MM.1S (cell line): ENCODE results near the gene CCNK.

ENCODE experiments used
- DNase-seq: peaks from one replicate; pipeline ENCODE4 v3.0.0-alpha.2; 2015
- H2AFZ ChIP-seq: fragments of 300-600 bp; sonication (generic); 2 replicates; pipeline ENCODE4 v1.6.0; 2016; ENCODE audit warnings: antibody characterized with exemption, low read length
- H3F3A ChIP-seq: fragments of 300-600 bp; sonication (generic); 2 replicates; pipeline ENCODE4 v1.6.1; 2016; ENCODE audit warnings: mild to moderate bottlenecking, antibody characterized with exemption, low read length, moderate library complexity, mixed read lengths; ENCODE audit not compliant: insufficient read depth
- H3K27ac ChIP-seq: fragments of 300-600 bp; sonication (generic); 2 replicates; pipeline ENCODE4 v1.5.1; 2016; ENCODE audit warnings: mild to moderate bottlenecking, low read length
- H3K27me3 ChIP-seq: fragments of 300-600 bp; sonication (generic); replicated peaks from 2 replicates; pipeline ENCODE4 v1.6.0; 2016; ENCODE audit warnings: low read length; ENCODE audit not compliant: insufficient read depth
- H3K36me3 ChIP-seq: fragments of 300-600 bp; sonication (generic); replicated peaks from 2 replicates; pipeline ENCODE4 v1.6.1; 2016; ENCODE audit warnings: mild to moderate bottlenecking, low read length, mixed read lengths; ENCODE audit not compliant: insufficient read depth
- H3K4me1 ChIP-seq: fragments of 300-600 bp; sonication (generic); 2 replicates; pipeline ENCODE4 v1.6.1; 2016; ENCODE audit warnings: low read length, mixed read lengths
- H3K4me2 ChIP-seq: fragments of 300-600 bp; sonication (generic); 2 replicates; pipeline ENCODE4 v1.6.0; 2016; ENCODE audit warnings: low read depth, low read length
- H3K4me3 ChIP-seq: fragments of 300-600 bp; sonication (generic); 2 replicates; pipeline ENCODE4 v1.5.1; 2016; ENCODE audit warnings: low read length, mixed read lengths
- H3K79me2 ChIP-seq: fragments of 300-600 bp; sonication (generic); 2 replicates; pipeline ENCODE4 v1.6.1; 2016; ENCODE audit warnings: mixed run types, low read length, mixed read lengths
- H3K9ac ChIP-seq: fragments of 300-600 bp; sonication (generic); 2 replicates; pipeline ENCODE4 v1.6.1; 2016; ENCODE audit warnings: low read length, mixed read lengths
- H3K9me2 ChIP-seq: fragments of 300-600 bp; sonication (generic); replicated peaks from 2 replicates; pipeline ENCODE4 v1.6.1; 2016; ENCODE audit warnings: mild to moderate bottlenecking, low read length, mixed read lengths; ENCODE audit not compliant: insufficient read depth
- H3K9me3 ChIP-seq: fragments of 300-600 bp; sonication (generic); replicated peaks from 2 replicates; pipeline ENCODE4 v1.6.1; 2016; ENCODE audit warnings: mild to moderate bottlenecking, low read length, mixed read lengths; ENCODE audit not compliant: insufficient read depth
- H4K20me1 ChIP-seq: fragments of 300-600 bp; sonication (generic); 2 replicates; pipeline ENCODE4 v1.6.1; 2016; ENCODE audit warnings: mild to moderate bottlenecking, low read length, moderate library complexity, mixed read lengths; ENCODE audit not compliant: insufficient read depth
- CTCF ChIP-seq: fragments of 300-600 bp; sonication (generic); IDR thresholded peaks from 2 replicates; pipeline ENCODE4 v1.5.1; 2016; ENCODE audit warnings: antibody characterized with exemption, low read length, mixed read lengths
- EZH2 ChIP-seq: fragments of 300-600 bp; sonication (generic); optimal IDR thresholded peaks from 2 replicates; pipeline ENCODE3; 2017; ENCODE audit warnings: low read depth, mild to moderate bottlenecking, antibody characterized with exemption, low read length, mixed read lengths
- EZH2phosphoT487 ChIP-seq: fragments of 300-600 bp; sonication (generic); IDR thresholded peaks from 2 replicates; pipeline ENCODE4 v1.6.1; 2018; ENCODE audit warnings: antibody characterized with exemption, low read length

Gene CCNK

GRCh38 chr14:99497894-99498293, 16.7 kb downstream of the CCNK start:
- Histone ChIP-seq H3K9me2 (no peaks in the 10 kb centered on the region), H4K20me1 (no peaks in the 10 kb centered on the region), H3K4me3 (no peak overlapping the region), H3K27ac (no peak overlapping the region), H3K4me1 (no peaks in the 10 kb centered on the region), H3K4me2 (no peak overlapping the region), H3K9me3 (no peaks in the 10 kb centered on the region), H2AFZ (no peak overlapping the region), H3K9ac (no peak overlapping the region), H3K36me3 (no peaks in the 10 kb centered on the region; the same call in 1 of the 2 replicates), H3K79me2 (peaks cover 3% of the 10 kb centered on the region; the same call in 1 of the 2 replicates), H3F3A (no peaks in the 10 kb centered on the region), H3K27me3 (no peaks in the 10 kb centered on the region)
- TF ChIP-seq EZH2phosphoT487: no peak
- TF ChIP-seq EZH2: no peak
- TF ChIP-seq CTCF: no peak
- no peak for DNase-seq

GRCh38 chr14:99502989-99503421, 21.8 kb downstream of the CCNK start:
- DNase-seq: no peak
- Histone ChIP-seq H3K9me3 (no peaks in the 10 kb centered on the region), H3K27ac (no peak overlapping the region), H3K27me3 (no peaks in the 10 kb centered on the region), H3K4me3 (no peak overlapping the region), H3K9ac (no peak overlapping the region), H2AFZ (no peak overlapping the region), H3K9me2 (no peaks in the 10 kb centered on the region), H3F3A (no peaks in the 10 kb centered on the region), H3K79me2 (no peaks in the 10 kb centered on the region), H3K4me1 (no peaks in the 10 kb centered on the region), H3K4me2 (no peak overlapping the region), H4K20me1 (no peaks in the 10 kb centered on the region), H3K36me3 (no peaks in the 10 kb centered on the region; the same call in 1 of the 2 replicates)
- TF ChIP-seq EZH2: no peak
- TF ChIP-seq CTCF: no peak
- TF ChIP-seq EZH2phosphoT487: no peak

GRCh38 chr14:99503848-99504453, 22.7 kb downstream of the CCNK start:
- H4K20me1 ChIP-seq: no peaks in the 10 kb centered on the region
- no peaks in the 10 kb centered on the region; the same call in 1 of the 2 replicates for H3K36me3 ChIP-seq
- H2AFZ ChIP-seq: no peak overlapping the region

More at GRCh38 chr14:99503848-99504453, 22.7 kb downstream of the CCNK start:
- Histone ChIP-seq H3F3A (no peaks in the 10 kb centered on the region), H3K9me2 (no peaks in the 10 kb centered on the region), H3K4me2 (no peak overlapping the region), H3K4me3 (no peak overlapping the region), H3K27me3 (no peaks in the 10 kb centered on the region), H3K79me2 (no peaks in the 10 kb centered on the region), H3K4me1 (no peaks in the 10 kb centered on the region), H3K9me3 (no peaks in the 10 kb centered on the region), H3K27ac (no peak overlapping the region), H3K9ac (no peak overlapping the region)
- no peak for DNase-seq
- no peak for TF ChIP-seq CTCF
- no peak for TF ChIP-seq EZH2
- TF ChIP-seq EZH2phosphoT487: no peak
